ENCODE results near the gene DPH6. TPM values are rescaled to one million over a fixed set of nuclear protein-coding genes. Genes with fewer than 3 reads are reported as not detected.

Gene DPH6
- polyA plus RNA-seq, 2 of the 4 experiments (the other 2 are of a cell fraction) = 11.0 to 33.6 TPM

GRCh38 chr15:35477312-35478262 is 68.4 kb downstream of the DPH6 start:
- H3K4me3 ChIP-seq = no peak overlapping the region
- H3K9me3 ChIP-seq = no peaks in the 10 kb centered on the region
- FAIRE-seq = no peak
- ChIA-PET POLR2A (no interaction called here), CTCF (no interaction called here)
- H3K4me1 ChIP-seq = peaks cover 18% of the 10 kb centered on the region; the same call in 2 of the 3 replicates
- ATAC-seq = no peak
- DNase-seq (ENCODE audit: low read depth in 1 of 2, low spot score in 1 of 2) = no peak
- no peak overlapping the region for H3K27ac ChIP-seq
- no peak overlapping the region for H3K4me2 ChIP-seq
- 87% methylated on average over 4 of the region's 4 CpGs for WGBS (ENCODE audit: missing lambda C conversion rate)
- TF ChIP-seq ATOH8 (CRISPR knock-in tag; IDR thresholded peaks at IDR 0.05; ENCODE audit: low read depth) (no peak), PBX3 (IDR thresholded peaks at IDR 0.05) (no peak), FOSL2 (IDR thresholded peaks at IDR 0.05) (no peak), FOSL2 (CRISPR knock-in tag; IDR thresholded peaks at IDR 0.05) (no peak), RNF2 (IDR thresholded peaks at IDR 0.05; ENCODE audit: borderline replicate concordance, low read depth) (no peak), ZSCAN20 (CRISPR knock-in tag; IDR thresholded peaks at IDR 0.05) (no peak), ZC3H11A (IDR thresholded peaks at IDR 0.05) (no peak), RAD21 (conservative IDR thresholded peaks at IDR 0.05 in 1 of 2, IDR thresholded peaks at IDR 0.05 in 1 of 2) (no peak), SREBF2 (IDR thresholded peaks at IDR 0.05) (no peak), NPAS2 (CRISPR knock-in tag; IDR thresholded peaks at IDR 0.05; ENCODE audit: borderline replicate concordance) (no peak), TFCP2L1 (CRISPR knock-in tag; IDR thresholded peaks at IDR 0.05) (no peak), E2F6 (IDR thresholded peaks at IDR 0.05; ENCODE audit: borderline replicate concordance, low read depth) (no peak), MAFK (IDR thresholded peaks at IDR 0.05; ENCODE audit: partially characterized antibody) (no peak), PHF8 (IDR thresholded peaks at IDR 0.05; ENCODE audit: borderline replicate concordance, low read depth) (no peak), KDM1A (IDR thresholded peaks at IDR 0.05; ENCODE audit: low read depth) (no peak), USF2 (IDR thresholded peaks at IDR 0.05) (no peak)

- FAIRE-seq (no peak), ATAC-seq (no peak), DNase-seq (ENCODE audit: low read depth in 1 of 2, low spot score in 1 of 2) (no peak)
- no peaks in the 10 kb centered on the region for H3K9me3 ChIP-seq
- ChIA-PET POLR2A (no interaction called here), CTCF (no interaction called here)
- no peak overlapping the region for H3K4me2 ChIP-seq
- H3K4me3 ChIP-seq = no peak overlapping the region
- no peak overlapping the region for H3K27ac ChIP-seq
- no peaks in the 10 kb centered on the region for H3K4me1 ChIP-seq
- TF ChIP-seq MAZ (IDR thresholded peaks at IDR 0.05; ENCODE audit: borderline replicate concordance, low read depth, low read length) = no peak
- no peak for TF ChIP-seq HEYL (CRISPR knock-in tag; IDR thresholded peaks at IDR 0.05)
- TF ChIP-seq ZFP36 (IDR thresholded peaks at IDR 0.05; ENCODE audit: borderline replicate concordance, partially characterized antibody) = no peak
- no peak for TF ChIP-seq PBX3 (IDR thresholded peaks at IDR 0.05)
- no peak for TF ChIP-seq CEBPB (IDR thresholded peaks at IDR 0.05)
- no peak for TF ChIP-seq FOSL2 (IDR thresholded peaks at IDR 0.05)
- no peak for TF ChIP-seq FOSL2 (CRISPR knock-in tag; IDR thresholded peaks at IDR 0.05)
- no peak for TF ChIP-seq USF2 (IDR thresholded peaks at IDR 0.05)
- TF ChIP-seq CHD4 (IDR thresholded peaks at IDR 0.05; ENCODE audit: borderline replicate concordance) = no peak
- TF ChIP-seq ELK1 (IDR thresholded peaks at IDR 0.05; ENCODE audit: low read depth, low read length) = no peak
- TF ChIP-seq POLR2AphosphoS2 (conservative IDR thresholded peaks at IDR 0.05; ENCODE audit: low read length) = no peak
- no peak for TF ChIP-seq RAD21 (conservative IDR thresholded peaks at IDR 0.05 in 1 of 2, IDR thresholded peaks at IDR 0.05 in 1 of 2)
- no peak for TF ChIP-seq JUNB (IDR thresholded peaks at IDR 0.05)
- no peak for TF ChIP-seq GATA3 (IDR thresholded peaks at IDR 0.05; ENCODE audit: borderline replicate concordance)
Measured at GRCh38 chr15:35471024-35471423, 74.9 kb downstream of the DPH6 start.

Data from A549 (cell line).